ENCODE data around the gene GLYATL1. TPM values are rescaled to one million over a fixed set of nuclear protein-coding genes. Genes with fewer than 3 reads are reported as not detected.
A peak's percentile ranks its signal among the peaks of the same experiment; 100 is the strongest.

GLYATL1 gene
- total and polyA plus RNA-seq, 2 of the 13 experiments (the other 11 are each of a cell fraction or from before 2014, with no cell fraction given) = 0.17 TPM; not detected in 1

DNA sequence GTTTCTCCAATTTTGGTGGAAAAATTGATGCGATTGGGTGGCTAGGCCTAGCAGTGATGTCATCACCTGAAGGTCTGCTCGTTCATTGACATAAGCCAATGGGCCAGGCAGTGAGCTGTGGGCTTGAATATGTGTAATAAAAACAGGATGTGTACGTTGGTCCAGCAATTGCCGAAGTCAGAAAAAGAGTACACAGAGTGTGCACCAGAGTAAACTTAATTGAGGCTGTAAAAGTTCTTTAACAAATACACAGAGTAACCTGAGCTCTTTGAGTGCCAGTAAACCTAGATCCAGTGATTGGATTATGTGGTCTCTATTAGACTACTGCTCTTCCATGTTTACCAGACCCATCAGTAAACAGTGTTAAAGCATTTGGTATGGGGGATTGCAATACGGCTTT is 13.0 kb upstream of the GLYATL1 start (continued):
- TF ChIP-seq, protein P1, sequence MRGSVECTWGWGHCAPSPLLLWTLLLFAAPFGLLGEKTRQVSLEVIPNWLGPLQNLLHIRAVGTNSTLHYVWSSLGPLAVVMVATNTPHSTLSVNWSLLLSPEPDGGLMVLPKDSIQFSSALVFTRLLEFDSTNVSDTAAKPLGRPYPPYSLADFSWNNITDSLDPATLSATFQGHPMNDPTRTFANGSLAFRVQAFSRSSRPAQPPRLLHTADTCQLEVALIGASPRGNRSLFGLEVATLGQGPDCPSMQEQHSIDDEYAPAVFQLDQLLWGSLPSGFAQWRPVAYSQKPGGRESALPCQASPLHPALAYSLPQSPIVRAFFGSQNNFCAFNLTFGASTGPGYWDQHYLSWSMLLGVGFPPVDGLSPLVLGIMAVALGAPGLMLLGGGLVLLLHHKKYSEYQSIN (CRISPR knock-in tag; IDR thresholded peaks at IDR 0.05; ENCODE audit: borderline replicate concordance) = no peak
- no peak for TF ChIP-seq RBAK (CRISPR knock-in tag; IDR thresholded peaks at IDR 0.05)
- TF ChIP-seq GFI1 (CRISPR knock-in tag; IDR thresholded peaks at IDR 0.05; ENCODE audit: borderline replicate concordance) = peak; percentile 87
- TF ChIP-seq PITX1 (CRISPR knock-in tag; IDR thresholded peaks at IDR 0.05) = peak; percentile 88
- no peak for TF ChIP-seq ZSCAN31 (CRISPR knock-in tag; IDR thresholded peaks at IDR 0.05; ENCODE audit: low read depth)
- TF ChIP-seq, protein P2, sequence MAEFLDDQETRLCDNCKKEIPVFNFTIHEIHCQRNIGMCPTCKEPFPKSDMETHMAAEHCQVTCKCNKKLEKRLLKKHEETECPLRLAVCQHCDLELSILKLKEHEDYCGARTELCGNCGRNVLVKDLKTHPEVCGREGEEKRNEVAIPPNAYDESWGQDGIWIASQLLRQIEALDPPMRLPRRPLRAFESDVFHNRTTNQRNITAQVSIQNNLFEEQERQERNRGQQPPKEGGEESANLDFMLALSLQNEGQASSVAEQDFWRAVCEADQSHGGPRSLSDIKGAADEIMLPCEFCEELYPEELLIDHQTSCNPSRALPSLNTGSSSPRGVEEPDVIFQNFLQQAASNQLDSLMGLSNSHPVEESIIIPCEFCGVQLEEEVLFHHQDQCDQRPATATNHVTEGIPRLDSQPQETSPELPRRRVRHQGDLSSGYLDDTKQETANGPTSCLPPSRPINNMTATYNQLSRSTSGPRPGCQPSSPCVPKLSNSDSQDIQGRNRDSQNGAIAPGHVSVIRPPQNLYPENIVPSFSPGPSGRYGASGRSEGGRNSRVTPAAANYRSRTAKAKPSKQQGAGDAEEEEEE (CRISPR knock-in tag; IDR thresholded peaks at IDR 0.05; ENCODE audit: borderline replicate concordance) = no peak
- TF ChIP-seq, protein P3, sequence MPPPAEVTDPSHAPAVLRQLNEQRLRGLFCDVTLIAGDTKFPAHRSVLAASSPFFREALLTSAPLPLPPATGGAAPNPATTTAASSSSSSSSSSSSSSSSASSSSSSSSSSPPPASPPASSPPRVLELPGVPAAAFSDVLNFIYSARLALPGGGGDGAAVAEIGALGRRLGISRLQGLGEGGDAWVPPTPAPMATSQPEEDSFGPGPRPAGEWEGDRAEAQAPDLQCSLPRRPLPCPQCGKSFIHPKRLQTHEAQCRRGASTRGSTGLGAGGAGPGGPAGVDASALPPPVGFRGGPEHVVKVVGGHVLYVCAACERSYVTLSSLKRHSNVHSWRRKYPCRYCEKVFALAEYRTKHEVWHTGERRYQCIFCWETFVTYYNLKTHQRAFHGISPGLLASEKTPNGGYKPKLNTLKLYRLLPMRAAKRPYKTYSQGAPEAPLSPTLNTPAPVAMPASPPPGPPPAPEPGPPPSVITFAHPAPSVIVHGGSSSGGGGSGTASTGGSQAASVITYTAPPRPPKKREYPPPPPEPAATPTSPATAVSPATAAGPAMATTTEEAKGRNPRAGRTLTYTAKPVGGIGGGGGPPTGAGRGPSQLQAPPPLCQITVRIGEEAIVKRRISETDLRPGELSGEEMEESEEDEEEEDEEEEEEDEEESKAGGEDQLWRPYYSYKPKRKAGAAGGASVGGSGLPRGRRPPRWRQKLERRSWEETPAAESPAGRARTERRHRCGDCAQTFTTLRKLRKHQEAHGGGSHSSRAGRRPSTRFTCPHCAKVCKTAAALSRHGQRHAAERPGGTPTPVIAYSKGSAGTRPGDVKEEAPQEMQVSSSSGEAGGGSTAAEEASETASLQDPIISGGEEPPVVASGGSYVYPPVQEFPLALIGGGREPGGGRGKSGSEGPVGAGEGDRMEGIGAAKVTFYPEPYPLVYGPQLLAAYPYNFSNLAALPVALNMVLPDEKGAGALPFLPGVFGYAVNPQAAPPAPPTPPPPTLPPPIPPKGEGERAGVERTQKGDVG (CRISPR knock-in tag; IDR thresholded peaks at IDR 0.05; ENCODE audit: borderline replicate concordance) = no peak
- no peak for TF ChIP-seq PHF21A (CRISPR knock-in tag; IDR thresholded peaks at IDR 0.05)
- TF ChIP-seq SIN3A (IDR thresholded peaks at IDR 0.05; ENCODE audit: borderline replicate concordance, low read depth, low read length) = no peak
- TF ChIP-seq, protein P4, sequence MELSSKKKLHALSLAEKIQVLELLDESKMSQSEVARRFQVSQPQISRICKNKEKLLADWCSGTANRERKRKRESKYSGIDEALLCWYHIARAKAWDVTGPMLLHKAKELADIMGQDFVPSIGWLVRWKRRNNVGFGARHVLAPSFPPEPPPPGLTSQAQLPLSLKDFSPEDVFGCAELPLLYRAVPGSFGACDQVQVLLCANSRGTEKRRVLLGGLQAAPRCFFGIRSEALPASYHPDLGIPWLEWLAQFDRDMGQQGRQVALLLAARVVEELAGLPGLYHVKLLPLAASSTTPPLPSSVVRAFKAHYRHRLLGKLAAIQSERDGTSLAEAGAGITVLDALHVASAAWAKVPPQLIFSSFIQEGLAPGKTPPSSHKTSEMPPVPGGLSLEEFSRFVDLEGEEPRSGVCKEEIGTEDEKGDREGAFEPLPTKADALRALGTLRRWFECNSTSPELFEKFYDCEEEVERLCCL (CRISPR knock-in tag; IDR thresholded peaks at IDR 0.05; ENCODE audit: borderline replicate concordance) = no peak
- TF ChIP-seq GABPB1 (CRISPR knock-in tag; IDR thresholded peaks at IDR 0.05) = no peak
- TF ChIP-seq ARNT (IDR thresholded peaks at IDR 0.05) = no peak
- TF ChIP-seq PCBP1 (IDR thresholded peaks at IDR 0.05; ENCODE audit: borderline replicate concordance, low read depth, low read length) = no peak
- TF ChIP-seq RARA (CRISPR knock-in tag; IDR thresholded peaks at IDR 0.05) = peak; percentile 58; the same call in 1 of the 2 replicates
- TF ChIP-seq KLF16 (CRISPR knock-in tag; IDR thresholded peaks at IDR 0.05) = no peak
- no peak for TF ChIP-seq ZNF367 (CRISPR knock-in tag; IDR thresholded peaks at IDR 0.05; ENCODE audit: borderline replicate concordance)
- TF ChIP-seq, protein P5, sequence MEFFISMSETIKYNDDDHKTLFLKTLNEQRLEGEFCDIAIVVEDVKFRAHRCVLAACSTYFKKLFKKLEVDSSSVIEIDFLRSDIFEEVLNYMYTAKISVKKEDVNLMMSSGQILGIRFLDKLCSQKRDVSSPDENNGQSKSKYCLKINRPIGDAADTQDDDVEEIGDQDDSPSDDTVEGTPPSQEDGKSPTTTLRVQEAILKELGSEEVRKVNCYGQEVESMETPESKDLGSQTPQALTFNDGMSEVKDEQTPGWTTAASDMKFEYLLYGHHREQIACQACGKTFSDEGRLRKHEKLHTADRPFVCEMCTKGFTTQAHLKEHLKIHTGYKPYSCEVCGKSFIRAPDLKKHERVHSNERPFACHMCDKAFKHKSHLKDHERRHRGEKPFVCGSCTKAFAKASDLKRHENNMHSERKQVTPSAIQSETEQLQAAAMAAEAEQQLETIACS (CRISPR knock-in tag; IDR thresholded peaks at IDR 0.05) = no peak
- TF ChIP-seq ZNF570 (CRISPR knock-in tag; IDR thresholded peaks at IDR 0.05; ENCODE audit: borderline replicate concordance) = no peak
- TF ChIP-seq, protein P6, sequence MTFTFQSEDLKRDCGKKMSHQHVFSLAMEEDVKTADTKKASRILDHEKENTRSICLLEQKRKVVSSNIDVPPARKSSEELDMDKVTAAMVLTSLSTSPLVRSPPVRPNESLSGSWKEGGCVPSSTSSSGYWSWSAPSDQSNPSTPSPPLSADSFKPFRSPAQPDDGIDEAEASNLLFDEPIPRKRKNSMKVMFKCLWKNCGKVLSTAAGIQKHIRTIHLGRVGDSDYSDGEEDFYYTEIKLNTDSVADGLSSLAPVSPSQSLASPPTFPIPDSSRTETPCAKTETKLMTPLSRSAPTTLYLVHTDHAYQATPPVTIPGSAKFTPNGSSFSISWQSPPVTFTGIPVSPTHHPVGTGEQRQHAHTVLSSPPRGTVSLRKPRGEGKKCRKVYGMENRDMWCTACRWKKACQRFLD (CRISPR knock-in tag; IDR thresholded peaks at IDR 0.05; ENCODE audit: borderline replicate concordance) = no peak
- no peak for TF ChIP-seq ARNTL (CRISPR knock-in tag; IDR thresholded peaks at IDR 0.05)
- no peak for TF ChIP-seq FOXM1 (CRISPR knock-in tag; IDR thresholded peaks at IDR 0.05)
